HS-27A (cell line): ENCODE results near the gene MGAT5B.
"Not testable (repeated sequence)": the region's sequence is repeated elsewhere in the genome, so short reads cannot be mapped to it uniquely, and the experiment has no call there.

Experiments used
- DNase-seq: peaks from one replicate; pipeline ENCODE4 v3.0.0-alpha.2; 2012; ENCODE audit warnings: low read depth, missing footprints

MGAT5B gene

GRCh38 chr17:76978050-76978449, 109.8 kb downstream of the MGAT5B start:
- DNase-seq, result not testable (repeated sequence)

- DNase-seq, result no peak
Observed at GRCh38 chr17:76981545-76982295, 113.5 kb downstream of the MGAT5B start.

GRCh38 chr17:76982408-76983074, 114.3 kb downstream of the MGAT5B start:
- DNase-seq, result no peak

GRCh38 chr17:76983075-76983775, 115.0 kb downstream of the MGAT5B start:
- no peak for DNase-seq

- DNase-seq, result no peak
Observed at GRCh38 chr17:76986365-76986764, 118.2 kb downstream of the MGAT5B start.

GRCh38 chr17:76987486-76988093, 119.4 kb downstream of the MGAT5B start:
- no peak for DNase-seq

- DNase-seq, result no peak
Observed at GRCh38 chr17:76988796-76989195, 120.6 kb downstream of the MGAT5B start.

- DNase-seq, result no peak
Observed at GRCh38 chr17:76989519-76989918, 121.3 kb downstream of the MGAT5B start.

- no peak for DNase-seq
Observed at GRCh38 chr17:76992891-76993290, 124.7 kb downstream of the MGAT5B start.

GRCh38 chr17:76993651-76994050, 125.4 kb downstream of the MGAT5B start:
- DNase-seq, result no peak

GRCh38 chr17:76994237-76994637, 126.0 kb downstream of the MGAT5B start:
- DNase-seq, result no peak

GRCh38 chr17:76995387-76996105, 127.3 kb downstream of the MGAT5B start:
- no peak for DNase-seq

- no peak for DNase-seq
Observed at GRCh38 chr17:76996741-76997694, 128.8 kb downstream of the MGAT5B start.

- no peak for DNase-seq
Observed at GRCh38 chr17:76997981-76998531, 129.9 kb downstream of the MGAT5B start.

GRCh38 chr17:76998839-76999238, 130.6 kb downstream of the MGAT5B start:
- no peak for DNase-seq
